HG02981 (cell line): ENCODE results near the gene FBXO5.
"Not testable (repeated sequence)": the region's sequence is repeated elsewhere in the genome, so short reads cannot be mapped to it uniquely, and the experiment has no call there.

Experiments
- ATAC-seq: cut with Tn5 transposase; IDR thresholded peaks from one replicate; pipeline ENCODE4 v1.9.1; 2021; ENCODE audit warnings: mild to moderate bottlenecking, moderate library complexity; ENCODE audit not compliant: unreplicated experiment

FBXO5 gene

DNA sequence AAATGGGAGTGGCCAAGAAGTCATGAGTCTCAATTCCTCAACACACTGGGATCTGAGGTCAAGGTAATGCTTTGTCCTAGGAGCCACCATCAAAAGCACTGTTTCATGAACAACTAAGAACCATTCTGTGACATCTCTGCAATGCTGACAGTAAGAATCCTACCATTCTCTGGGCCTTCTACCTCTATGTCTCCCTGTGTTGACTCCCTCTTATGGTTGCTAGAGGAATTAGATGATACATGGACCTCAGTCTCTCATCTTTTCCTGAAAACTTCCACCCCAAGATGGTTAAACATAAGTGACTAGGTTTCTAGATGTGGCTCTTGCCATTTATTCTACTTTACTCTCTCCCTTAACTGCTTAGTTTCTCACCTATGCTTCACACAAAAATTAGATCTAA, 10.6 kb upstream of the FBXO5 start:
- peak; percentile 48 for ATAC-seq

DNA sequence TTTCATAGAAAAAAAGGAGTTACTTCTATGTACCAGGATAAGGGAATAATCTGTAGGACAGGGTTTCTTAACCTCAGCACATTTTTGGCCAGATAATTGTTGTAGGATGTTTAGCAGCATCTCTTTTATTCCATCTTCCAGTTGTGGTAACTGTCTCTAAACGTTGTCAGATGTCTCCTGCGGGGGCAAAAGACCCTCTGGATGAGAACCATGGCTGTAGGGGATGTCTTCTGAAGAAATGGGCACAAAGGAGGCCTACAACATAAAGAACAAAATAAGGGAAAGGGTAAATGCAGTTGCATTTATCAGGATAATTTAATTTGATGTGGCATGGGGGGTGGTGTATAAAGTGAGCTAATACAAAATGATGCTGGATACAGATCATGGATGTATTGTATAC, 4.1 kb upstream of the FBXO5 start:
- ATAC-seq: no peak

DNA sequence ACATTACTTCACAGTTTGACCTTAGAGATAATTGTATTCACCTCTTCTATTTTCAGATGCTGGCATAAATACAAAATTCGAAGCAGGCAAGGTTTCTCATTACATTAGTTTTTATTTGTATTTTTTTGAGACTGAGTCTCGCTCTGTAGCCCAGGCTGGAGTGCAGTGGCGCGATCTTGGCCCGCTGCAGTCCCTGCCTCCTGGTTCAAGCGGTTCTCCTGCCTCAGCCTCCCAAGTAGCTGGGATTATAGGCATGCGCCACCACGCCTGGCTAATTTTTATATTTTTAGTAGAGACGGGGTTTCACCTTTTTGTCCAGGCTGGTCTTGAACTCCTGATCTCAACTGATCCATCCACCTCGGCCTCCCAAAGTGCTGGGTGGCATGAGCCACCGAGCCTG, 2.5 kb upstream of the FBXO5 start:
- ATAC-seq: not testable (repeated sequence)

DNA sequence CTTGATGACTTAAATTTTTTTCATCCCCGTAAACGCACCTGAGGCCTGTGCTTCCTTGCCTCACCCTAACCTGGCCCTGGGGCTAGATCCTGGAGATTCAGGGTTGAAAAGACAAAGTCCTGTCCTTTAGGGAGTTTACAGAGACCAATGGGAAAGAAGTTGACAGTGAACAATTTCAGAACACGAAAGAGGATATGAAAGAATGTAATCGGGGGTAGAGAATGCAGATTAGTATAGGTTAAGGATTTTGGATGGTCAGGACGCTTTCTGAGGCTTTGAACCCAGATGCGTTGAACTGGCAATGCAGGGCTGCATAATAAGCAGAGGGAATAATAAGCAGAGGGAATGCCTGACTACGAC, 1.7 kb upstream of the FBXO5 start:
- peak; percentile 27 for ATAC-seq

DNA sequence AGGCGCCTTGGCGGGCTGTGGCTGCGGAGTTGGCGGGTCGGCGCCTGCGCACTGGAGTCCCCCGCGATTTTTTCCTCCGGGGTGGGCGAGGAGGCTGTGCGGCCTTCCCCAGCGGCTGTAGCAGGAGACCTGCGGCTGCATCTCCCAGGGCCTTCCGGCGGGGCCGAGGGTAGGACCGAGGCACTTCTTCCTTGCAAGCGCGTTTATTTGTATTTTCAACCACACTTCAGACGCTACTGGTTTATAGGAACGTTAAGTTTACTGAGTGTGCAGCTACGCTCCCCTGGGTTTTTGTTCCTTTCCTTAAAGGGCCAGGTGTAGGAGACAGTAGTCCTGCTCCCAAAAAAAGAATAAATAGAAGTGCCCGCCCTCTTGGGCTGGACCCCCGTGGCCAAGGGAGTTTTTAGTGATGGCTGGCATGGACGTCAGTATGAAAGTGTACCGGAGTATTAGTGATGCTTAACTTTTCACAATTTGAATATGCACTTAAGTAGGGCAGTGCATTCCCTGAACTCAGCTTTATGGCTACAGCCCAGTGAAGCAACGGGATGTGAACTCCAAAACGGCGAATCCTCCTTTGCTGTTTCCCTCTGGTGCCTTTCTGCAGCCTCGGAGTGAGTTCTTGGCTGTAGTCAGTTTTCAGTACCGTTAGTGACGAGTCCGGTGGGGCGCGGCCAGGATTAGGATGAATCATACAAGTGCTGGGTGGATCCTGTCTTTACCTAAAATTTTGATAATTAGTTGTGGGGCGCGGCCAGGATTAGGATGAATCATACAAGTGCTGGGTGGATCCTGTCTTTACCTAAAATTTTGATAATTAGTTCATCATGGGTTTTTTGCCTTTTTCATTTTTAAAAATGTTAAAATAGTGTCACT, 1.0 kb upstream of the FBXO5 start:
- peak; percentile 18 for ATAC-seq

DNA sequence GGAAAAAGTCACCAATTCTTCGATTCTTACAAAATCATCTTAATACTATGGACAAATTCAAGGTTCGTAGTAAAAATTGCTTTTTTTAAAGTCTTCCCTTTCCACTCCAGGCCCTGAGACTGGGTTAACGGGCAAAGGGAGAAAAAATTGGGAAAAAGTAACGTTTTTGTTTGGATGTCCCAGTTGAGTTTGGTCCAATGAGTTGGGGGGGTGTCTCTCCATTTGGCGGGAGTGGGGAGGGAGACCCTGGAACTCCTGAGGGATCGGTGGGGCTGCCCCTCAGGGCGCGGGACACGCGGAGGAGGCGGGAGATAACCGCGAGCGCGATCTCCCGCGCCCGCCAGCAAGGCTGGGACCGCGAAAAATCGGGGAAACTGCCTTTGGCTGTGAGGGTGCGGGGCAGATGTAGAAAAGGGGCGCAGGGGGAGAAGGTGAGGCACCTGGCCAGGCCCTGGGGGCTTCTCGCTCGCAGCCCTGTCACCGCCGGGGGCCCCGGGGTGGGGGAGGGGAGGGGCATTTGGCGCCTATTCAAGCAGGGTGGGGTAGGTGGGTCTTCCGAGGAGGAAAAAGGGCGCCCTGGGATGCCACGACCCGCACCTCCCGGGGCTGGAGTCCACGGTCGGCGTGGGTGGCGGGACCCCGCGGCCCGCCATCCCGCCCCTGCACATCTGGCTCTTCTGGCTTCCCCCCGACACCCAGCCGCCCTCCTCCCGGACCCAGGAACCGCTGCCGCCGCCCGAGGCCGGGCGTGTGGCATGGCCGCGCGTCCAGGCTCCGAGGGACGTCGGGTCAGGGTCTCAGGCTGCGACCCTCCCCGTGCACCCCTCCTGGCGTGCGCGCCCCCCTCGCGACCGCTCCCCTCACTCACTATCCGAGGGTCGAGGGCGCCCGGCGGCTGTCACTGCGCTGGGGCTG, 595 bp downstream of the FBXO5 start:
- no peak for ATAC-seq

DNA sequence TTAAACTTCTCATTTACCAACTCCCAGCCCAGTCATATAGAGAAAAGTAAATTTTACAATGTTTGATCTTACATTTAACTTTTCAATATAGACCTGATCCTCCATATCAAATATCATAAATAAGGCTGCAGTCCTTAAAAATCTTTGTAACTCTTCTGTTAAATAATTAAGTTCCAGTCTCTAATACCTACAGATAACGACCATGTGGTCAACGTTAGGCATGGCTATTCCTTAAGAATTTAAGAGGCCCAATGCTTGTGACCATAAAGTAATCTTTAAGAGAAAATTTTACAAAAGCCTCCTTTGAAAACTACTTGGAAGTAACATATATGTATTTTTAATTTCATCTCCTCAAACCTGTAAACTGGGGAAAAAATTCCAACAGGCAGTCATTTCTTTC, 1.6 kb downstream of the FBXO5 start:
- ATAC-seq: no peak

DNA sequence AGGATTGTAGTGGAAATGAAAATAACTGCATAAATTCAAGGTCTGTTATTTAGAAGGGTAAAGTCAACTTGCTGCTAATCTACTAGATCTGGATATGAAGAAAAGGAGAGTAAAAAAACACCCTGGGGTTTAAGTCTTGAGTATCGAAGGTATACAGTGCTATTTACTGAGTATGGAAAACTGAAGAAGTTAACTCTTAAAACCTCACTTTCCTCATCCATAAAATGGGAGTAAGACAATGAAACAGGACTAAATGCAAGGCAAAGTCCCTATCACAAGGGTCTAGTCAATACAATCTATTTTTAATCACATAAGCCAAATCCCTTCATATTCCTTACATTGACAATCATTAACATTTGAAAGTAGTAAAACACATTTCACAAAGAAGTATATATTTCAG, 2.2 kb downstream of the FBXO5 start:
- ATAC-seq: no peak

DNA sequence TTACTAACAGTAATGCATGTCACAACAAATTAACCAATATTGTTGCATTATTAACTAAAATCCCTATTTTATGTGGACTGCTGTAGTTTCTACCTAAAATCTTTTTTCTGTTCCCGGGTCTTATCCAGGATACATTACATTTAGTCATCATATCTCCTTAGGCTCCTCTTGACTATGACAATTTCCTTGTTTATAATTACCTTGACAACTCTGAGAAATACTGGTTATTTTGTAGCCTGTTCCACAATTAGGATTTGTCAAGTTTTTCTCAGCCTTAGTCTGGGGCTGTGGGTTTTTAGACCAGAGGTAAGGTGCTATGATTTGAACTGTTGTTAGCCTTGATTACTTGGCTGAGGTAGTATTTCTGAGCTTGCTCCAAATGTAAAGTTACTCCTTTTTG, 3.7 kb downstream of the FBXO5 start:
- ATAC-seq: no peak

DNA sequence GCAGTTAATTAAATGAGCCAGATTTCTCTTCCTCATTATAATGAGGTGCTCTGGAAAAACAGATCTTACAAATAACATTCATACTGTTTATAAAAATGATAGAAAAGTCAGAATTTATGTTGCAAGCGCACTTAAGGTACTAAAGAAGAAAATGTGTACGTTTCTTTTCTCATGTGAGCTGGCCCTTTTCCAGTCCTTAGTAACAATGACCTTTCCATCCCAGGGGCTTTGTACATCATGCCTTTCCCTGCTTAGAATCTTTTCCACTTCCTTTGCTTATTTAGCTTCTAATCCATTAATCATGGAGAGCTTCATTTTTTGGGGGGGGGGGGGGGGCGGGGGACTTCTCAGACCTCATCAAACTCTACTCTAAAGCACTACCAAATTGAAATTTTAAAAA, 4.8 kb downstream of the FBXO5 start:
- ATAC-seq: no peak

DNA sequence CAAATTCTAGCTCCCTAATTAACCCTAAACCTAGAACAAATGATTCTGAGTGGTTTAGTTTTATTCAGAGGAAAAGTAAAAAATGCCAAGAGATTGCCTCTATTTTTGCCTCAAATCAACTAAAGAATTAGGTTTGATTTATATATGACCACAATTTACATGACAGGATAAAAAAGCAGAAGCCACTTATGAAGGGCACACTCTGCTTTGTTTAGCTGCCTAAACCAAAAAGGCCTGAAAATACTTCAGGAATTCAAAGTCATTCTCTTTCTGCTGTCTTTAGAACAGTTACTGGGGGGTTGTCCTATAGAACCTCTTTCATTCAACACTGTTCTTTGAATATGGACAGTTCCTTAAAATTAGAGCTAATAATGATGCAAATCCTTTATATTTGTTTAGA, 5.3 kb downstream of the FBXO5 start:
- no peak for ATAC-seq

DNA sequence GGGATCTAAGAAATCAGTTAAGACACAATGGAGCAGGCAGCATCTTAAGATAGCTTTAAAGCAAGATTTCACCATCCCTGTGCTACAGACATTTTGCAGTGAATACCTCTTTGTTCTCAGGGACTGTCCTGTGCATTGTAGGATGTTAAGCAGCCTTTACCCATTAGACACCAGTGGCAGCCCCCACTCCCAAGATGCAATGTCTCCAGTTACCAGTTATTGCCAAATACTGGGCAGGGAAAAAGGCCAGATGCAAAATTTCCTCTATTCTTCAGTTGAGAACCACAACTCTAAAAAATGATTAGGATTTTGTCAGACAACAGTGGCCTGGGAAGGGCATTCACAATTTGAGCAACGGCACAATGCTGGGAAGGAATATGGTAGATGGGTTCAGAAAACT, 6.1 kb downstream of the FBXO5 start:
- no peak for ATAC-seq

DNA sequence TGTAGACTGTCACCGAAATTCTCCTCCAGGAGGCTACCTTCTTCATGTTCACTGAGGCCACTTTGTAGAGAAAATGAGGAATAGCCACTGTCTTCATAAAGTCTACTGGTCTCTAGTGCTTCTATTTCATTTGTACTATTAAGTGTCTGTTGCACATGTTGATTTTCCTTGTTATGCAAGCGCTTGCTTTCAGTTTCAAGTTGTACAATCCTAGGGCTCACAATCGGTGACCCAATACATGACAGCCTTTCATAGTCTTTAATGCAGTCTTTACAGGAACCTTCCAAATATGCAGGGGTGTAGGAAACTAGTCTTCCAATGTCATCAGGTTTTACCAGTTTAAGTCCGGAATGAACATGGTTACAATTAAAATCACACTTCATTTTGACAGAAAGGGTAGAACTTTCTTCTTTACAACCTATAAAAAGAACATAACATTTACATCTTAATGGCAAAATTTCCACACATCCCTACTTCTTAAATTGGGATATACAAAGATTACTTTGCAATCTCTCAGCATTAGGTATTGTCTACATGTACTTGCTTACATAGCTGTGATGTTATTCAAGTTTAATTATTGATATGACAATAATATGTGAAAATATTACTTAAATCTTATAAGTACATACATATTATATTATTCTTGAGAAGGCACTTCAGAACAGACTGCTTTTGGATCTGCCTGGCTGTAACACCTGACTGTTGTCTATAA, 7.5 kb downstream of the FBXO5 start:
- peak; percentile 63 for ATAC-seq

DNA sequence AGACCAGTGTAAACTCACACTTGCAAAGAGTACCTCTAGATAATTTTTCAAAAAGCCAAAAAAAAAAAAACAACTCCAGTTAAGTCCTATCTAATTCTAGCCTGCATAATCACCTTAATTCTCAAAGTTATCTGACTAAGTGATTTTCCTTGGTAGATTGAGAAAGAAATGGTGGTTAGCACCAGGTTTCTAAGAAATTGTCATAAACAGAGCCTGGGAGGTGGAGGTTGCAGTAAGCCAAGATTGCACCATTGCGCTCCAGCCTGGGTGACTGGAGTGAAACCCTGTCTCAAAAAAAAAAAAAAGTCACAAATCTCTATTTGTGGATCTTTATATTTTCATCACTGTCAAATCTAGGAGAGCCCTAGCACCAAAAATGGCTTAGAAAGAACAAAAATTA, 8.9 kb downstream of the FBXO5 start:
- no peak for ATAC-seq

DNA sequence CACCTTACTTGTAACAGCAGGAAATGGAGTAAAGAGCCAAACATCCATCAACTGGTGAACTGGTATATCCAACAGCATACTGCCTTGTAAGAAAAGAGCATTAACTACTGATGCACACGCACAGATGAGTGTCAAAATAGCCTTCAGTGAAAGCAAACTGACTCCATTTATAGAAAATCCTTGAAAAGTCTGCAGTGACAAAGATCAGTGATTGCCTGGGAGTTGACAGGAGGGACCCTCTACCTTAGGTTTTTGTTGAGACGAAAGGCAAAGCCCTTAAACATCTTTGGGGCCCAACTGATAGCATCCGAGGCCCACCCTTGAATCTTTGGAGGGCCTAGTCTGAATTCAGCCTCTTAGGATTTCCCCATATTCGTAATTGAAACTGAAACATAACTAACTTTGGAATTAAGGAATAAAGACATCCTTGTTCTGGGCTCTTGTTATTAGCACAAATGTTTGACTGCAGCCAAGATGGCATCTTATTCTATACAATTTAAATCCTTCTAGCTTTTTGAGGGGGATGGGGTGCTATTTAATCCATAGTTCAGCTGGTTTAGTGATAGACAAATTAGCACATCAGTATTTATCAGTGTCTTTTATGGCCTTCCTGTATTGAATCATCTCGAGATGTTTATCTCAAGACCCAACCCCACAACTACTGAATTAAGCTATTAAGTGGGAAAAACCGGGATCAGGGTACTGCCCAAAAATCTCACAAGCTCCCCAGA, 13.0 kb downstream of the FBXO5 start:
- no peak for ATAC-seq

DNA sequence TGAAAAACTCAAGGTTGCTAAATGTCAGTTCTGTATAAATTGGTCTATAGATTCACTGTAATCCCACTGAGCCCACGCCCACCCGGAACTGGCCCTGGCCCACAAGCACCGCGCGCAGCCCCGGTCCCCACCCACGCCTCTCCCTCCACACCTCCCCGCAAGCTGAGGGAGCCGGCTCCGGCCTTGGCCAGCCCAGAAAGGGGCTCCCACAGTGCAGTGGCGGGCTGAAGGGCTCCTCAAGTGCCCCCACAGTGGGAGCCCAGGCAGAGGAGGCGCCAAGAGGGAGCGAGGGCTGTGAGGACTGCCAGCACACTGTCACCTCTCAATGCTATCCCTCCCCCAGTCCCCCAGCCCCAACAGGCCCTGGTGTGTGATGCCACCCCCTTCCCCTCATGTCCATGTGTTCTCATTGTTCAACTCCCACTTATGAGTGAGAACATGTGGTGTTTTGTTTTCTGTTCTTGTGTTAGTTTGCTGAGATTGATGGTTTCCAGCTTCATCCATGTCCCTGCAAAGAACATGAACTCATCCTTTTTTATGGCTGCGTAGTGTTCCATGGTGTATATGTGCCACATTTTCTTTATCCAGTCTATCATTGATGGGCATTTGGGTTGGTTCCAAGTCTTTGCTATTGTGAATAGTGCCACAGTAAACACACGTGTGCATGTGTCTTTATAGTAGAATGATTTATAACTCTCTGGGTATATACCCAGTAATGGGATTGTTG, 16.5 kb downstream of the FBXO5 start:
- not testable (repeated sequence) for ATAC-seq

DNA sequence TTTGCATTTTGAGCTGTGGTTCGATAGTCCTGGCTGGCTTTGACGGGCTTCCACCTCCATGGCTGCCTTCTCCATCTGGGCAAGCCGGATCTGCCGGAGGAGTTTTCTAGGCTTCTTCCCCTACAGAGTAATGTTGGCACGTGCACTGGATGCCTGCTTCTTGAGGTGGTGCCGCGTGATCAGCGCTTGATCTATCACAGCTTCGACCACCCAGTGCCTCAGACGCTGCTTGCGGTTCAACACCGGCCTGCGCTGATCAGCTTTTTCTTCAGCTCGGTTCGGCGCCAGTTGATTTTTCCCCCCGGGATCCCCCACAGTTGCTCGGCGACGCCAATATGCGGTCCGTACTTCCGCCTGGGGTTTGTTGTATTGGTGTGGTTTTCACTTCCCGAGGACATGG, 23.5 kb downstream of the FBXO5 start:
- no peak for ATAC-seq

DNA sequence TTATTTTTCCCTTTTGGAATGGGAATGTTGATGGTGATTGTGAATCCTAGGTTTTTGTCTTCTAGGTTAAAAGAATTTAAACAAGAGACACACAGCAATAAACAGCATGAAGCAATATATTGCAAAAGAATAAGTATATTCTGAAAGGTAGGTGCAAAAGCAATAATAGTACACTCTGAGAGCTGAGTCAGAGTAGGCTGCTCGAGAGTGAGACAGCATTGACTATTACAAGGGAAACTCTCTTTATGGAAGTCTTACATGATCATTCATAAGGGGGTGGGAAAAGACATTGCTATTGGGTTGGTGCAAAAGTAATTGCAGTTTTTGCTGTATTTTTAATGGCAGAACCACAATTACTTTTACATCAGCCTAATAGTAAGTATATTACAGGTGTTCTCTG, 25.0 kb downstream of the FBXO5 start:
- no peak for ATAC-seq

DNA sequence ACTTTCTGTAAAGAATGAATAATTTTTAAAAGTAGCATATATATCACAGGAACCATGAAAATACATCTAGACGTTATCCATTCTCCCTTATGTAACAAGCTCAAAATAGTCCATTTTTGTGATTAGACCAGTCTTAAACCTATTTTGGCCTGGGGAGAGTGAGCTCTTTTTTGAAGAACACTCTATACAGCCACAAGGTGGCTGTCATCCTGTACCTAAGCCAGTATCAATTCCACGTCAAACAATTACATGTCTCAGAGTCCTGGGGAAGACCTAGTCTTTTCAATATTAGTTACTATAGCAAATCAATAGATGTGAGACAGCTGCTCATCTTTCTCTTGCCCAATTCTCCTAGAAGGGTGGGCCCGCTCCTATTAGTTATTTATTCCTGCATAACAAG, 28.4 kb downstream of the FBXO5 start:
- ATAC-seq: no peak

DNA sequence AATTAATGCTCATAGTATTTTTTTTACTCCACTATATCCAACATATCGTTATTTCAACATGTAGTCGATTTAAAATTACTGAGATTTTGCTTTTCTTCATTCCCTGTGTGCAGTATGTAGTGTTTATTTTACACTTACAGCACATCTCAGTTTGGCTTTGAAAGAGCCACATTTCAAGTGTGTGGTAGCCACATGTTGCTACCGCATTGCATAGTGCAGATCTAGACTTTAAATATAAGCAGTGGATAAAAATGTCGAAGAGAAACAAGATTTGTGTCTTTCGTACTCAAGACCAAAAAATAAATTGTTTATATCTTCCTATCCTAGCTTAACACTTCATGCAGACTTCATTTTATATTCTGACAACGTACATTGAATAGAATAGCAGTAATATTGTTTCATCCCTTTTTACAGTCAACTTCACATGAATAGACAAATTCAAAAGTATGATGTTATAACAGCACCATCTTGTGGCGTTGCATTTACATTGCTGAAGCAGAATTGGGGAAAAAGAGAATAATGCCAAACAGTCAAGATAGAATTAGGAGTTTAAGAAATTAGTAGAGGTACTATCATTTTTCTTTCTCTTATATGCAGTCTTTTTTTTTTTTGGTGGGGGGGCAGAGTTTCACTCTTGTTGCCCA, 29.9 kb downstream of the FBXO5 start:
- no peak for ATAC-seq
